GM12891 (cell line): ENCODE results near the gene TSPAN4.

Experiments used
- POLR2AphosphoS5 ChIP-seq: IDR thresholded peaks from 2 replicates; pipeline ENCODE4 v1.6.1; 2011; ENCODE audit warnings: low read depth, low read length, control low read depth
- TAF1 ChIP-seq: IDR thresholded peaks from 2 replicates; pipeline ENCODE4 v1.6.1; 2011; ENCODE audit warnings: low read depth, low read length, control low read depth

DNA sequence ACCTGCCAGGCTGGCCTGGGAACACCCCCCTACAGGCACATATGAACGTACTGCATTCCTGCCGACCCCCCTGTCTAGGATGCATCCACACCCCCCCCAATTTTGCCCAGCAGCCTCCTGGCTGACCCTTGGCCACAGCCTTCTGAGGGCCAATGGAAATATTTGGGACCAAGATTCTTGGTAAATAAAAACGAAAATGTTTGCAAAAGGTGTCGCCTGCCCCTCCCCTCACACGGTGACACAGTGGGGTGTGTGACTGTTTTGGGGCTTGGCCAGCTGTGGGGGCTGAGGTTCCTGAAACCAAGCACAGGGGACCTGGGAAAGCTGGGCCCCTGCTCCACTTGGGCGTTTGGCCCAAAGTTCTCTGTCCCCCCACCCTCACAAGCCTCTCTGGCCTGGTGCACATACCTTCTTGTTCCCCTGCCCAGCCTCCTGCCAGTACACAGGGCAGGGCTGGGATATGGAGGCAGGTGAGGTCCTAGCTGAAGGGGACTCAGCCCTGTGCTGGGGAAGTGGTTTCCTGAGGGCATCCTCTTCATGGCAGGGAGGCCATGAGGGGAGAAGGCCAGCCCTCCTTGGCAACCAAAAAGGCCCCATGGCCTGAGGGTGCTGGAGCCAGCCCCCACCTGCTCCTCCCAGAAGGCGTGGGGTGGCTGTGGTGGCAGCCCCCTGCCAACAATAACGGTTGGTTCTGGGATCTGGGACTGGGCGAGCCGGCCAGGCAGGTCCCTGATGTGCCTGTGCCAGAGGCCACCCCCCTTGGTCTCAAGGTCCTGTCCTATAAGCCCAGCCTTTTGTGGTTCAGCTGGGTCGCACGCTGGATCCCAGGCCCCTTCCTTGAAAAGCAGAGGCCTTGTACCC lies 17.1 kb upstream of the TSPAN4 start:
- no peak for TF ChIP-seq POLR2AphosphoS5
- TF ChIP-seq TAF1 = no peak
